ENCODE measurements around the gene LRRC51.

LRRC51 gene

GRCh38 chr11:72070491-72070890, 10.2 kb upstream of the LRRC51 start:
- no peak for DNase-seq (ENCODE audit: low read depth in 2 of 2)

GRCh38 chr11:72072348-72072747, 8.3 kb upstream of the LRRC51 start:
- no peak for DNase-seq (ENCODE audit: low read depth in 2 of 2)

GRCh38 chr11:72075109-72075508, 5.5 kb upstream of the LRRC51 start:
- no peak for DNase-seq (ENCODE audit: low read depth in 2 of 2)

GRCh38 chr11:72075756-72076155, 4.9 kb upstream of the LRRC51 start:
- DNase-seq (ENCODE audit: low read depth in 2 of 2): no peak

GRCh38 chr11:72078477-72078876, 2.2 kb upstream of the LRRC51 start:
- no peak for DNase-seq (ENCODE audit: low read depth in 2 of 2)

GRCh38 chr11:72079819-72080325, 778 bp upstream of the LRRC51 start:
- no peak for DNase-seq (ENCODE audit: low read depth in 2 of 2)

- no peak for DNase-seq (ENCODE audit: low read depth in 2 of 2)
These were observed 564 bp downstream of the LRRC51 start for GRCh38 chr11:72081184-72081644.

GRCh38 chr11:72081821-72082453, 1.3 kb downstream of the LRRC51 start:
- no peak for DNase-seq (ENCODE audit: low read depth in 2 of 2)

- no peak for DNase-seq (ENCODE audit: low read depth in 2 of 2)
These were observed 2.8 kb downstream of the LRRC51 start for GRCh38 chr11:72083414-72083813.

- no peak for DNase-seq (ENCODE audit: low read depth in 2 of 2)
These were observed 3.4 kb downstream of the LRRC51 start for GRCh38 chr11:72084076-72084475.

- DNase-seq (ENCODE audit: low read depth in 2 of 2): no peak
These were observed 4.3 kb downstream of the LRRC51 start for GRCh38 chr11:72084965-72085364.

- DNase-seq (ENCODE audit: low read depth in 2 of 2): no peak
These were observed 5.1 kb downstream of the LRRC51 start for GRCh38 chr11:72085621-72086351.

GRCh38 chr11:72088076-72088808, 7.6 kb downstream of the LRRC51 start:
- DNase-seq (ENCODE audit: low read depth in 2 of 2): no peak

- peak in 1 of 2 donors; percentile 42 for DNase-seq (ENCODE audit: low read depth in 2 of 2)
These were observed 10.6 kb downstream of the LRRC51 start for GRCh38 chr11:72091292-72091691.

- no peak for DNase-seq (ENCODE audit: low read depth in 2 of 2)
These were observed 18.1 kb downstream of the LRRC51 start for GRCh38 chr11:72098741-72099140.

GRCh38 chr11:72100009-72100408, 19.4 kb downstream of the LRRC51 start:
- no peak for DNase-seq (ENCODE audit: low read depth in 2 of 2)

- no peak for DNase-seq (ENCODE audit: low read depth in 2 of 2)
These were observed 19.8 kb downstream of the LRRC51 start for GRCh38 chr11:72100462-72100861.

GRCh38 chr11:72102162-72102561, 21.5 kb downstream of the LRRC51 start:
- DNase-seq (ENCODE audit: low read depth in 2 of 2): no peak

- DNase-seq (ENCODE audit: low read depth in 2 of 2): no peak
These were observed 21.9 kb downstream of the LRRC51 start for GRCh38 chr11:72102631-72102945.

- peak; percentile 91 to 98 for DNase-seq (ENCODE audit: low read depth in 2 of 2)
These were observed 22.5 kb downstream of the LRRC51 start, which contains the start of gene LAMTOR1 for GRCh38 chr11:72102946-72103753. Gene LAMTOR1 (minus strand): TSS chr11:72103297. CDS start chr11:72103224, 73 bp downstream.

- no peak for DNase-seq (ENCODE audit: low read depth in 2 of 2)
These were observed 23.1 kb downstream of the LRRC51 start for GRCh38 chr11:72103754-72104167.

- no peak for DNase-seq (ENCODE audit: low read depth in 2 of 2)
These were observed 25.2 kb downstream of the LRRC51 start, which contains the start of gene TOMT for GRCh38 chr11:72105888-72106287. Gene TOMT (plus strand): TSS chr11:72105924. CDS start chr11:72105952, 28 bp downstream.

Data from stimulated activated CD8-positive, alpha-beta memory T cell treated with anti-CD3 and anti-CD28 coated beads, Interleukin-15, amount 100 ng/mL, for 4 hours (primary cell).